Measurements from ENCODE around the gene PPCDC. TPM values are rescaled to one million over a fixed set of nuclear protein-coding genes. Genes with fewer than 3 reads are reported as not detected.

The PPCDC gene
- total RNA-seq, 1 donor from 2014 or later, result 25.0 TPM

- Mint-ChIP-seq H3K4me3 (ENCODE audit: unreplicated experiment) (no peak overlapping the region), H3K27me3 (ENCODE audit: unreplicated experiment) (no peaks in the 10 kb centered on the region), H3K9me3 (ENCODE audit: unreplicated experiment) (no peaks in the 10 kb centered on the region), H3K27ac (ENCODE audit: unreplicated experiment) (no peak overlapping the region), H3K4me1 (ENCODE audit: unreplicated experiment) (peaks cover 54% of the 10 kb centered on the region), H3K36me3 (ENCODE audit: low read depth, unreplicated experiment) (peaks cover 8% of the 10 kb centered on the region)
- DNase-seq (ENCODE audit: low spot score), result no peak
- no peak for TF ChIP-seq CTCF (IDR thresholded peaks at IDR 0.05; ENCODE audit: unreplicated experiment)
Measured at GRCh38 chr15:75051711-75052110, 28.3 kb downstream of the PPCDC start.

GRCh38 chr15:75052972-75053747 is 29.8 kb downstream of the PPCDC start:
- Mint-ChIP-seq H3K36me3 (ENCODE audit: low read depth, unreplicated experiment) (peaks cover 8% of the 10 kb centered on the region), H3K27ac (ENCODE audit: unreplicated experiment) (no peak overlapping the region)

GRCh38 chr15:75053748-75054125 is 30.3 kb downstream of the PPCDC start:
- TF ChIP-seq CTCF (IDR thresholded peaks at IDR 0.05; ENCODE audit: unreplicated experiment), result no peak
- H3K27me3 Mint-ChIP-seq (ENCODE audit: unreplicated experiment), result no peaks in the 10 kb centered on the region
- H3K4me1 Mint-ChIP-seq (ENCODE audit: unreplicated experiment), result peaks cover 44% of the 10 kb centered on the region
- no peak for DNase-seq (ENCODE audit: low spot score)
- H3K36me3 Mint-ChIP-seq (ENCODE audit: low read depth, unreplicated experiment), result peaks cover 6% of the 10 kb centered on the region
- H3K27ac Mint-ChIP-seq (ENCODE audit: unreplicated experiment), result no peak overlapping the region
- no peaks in the 10 kb centered on the region for H3K9me3 Mint-ChIP-seq (ENCODE audit: unreplicated experiment)
- H3K4me3 Mint-ChIP-seq (ENCODE audit: unreplicated experiment), result no peak overlapping the region

More at GRCh38 chr15:75052972-75053747, 29.8 kb downstream of the PPCDC start:
- no peak for TF ChIP-seq CTCF (IDR thresholded peaks at IDR 0.05; ENCODE audit: unreplicated experiment)
- Mint-ChIP-seq H3K4me1 (ENCODE audit: unreplicated experiment) (peaks cover 45% of the 10 kb centered on the region), H3K27me3 (ENCODE audit: unreplicated experiment) (no peaks in the 10 kb centered on the region), H3K4me3 (ENCODE audit: unreplicated experiment) (no peak overlapping the region), H3K9me3 (ENCODE audit: unreplicated experiment) (no peaks in the 10 kb centered on the region)
- DNase-seq (ENCODE audit: low spot score), result no peak

- H3K4me3 Mint-ChIP-seq (ENCODE audit: unreplicated experiment), result no peak overlapping the region
- H3K27ac Mint-ChIP-seq (ENCODE audit: unreplicated experiment), result peak overlapping the region; percentile 1
- DNase-seq (ENCODE audit: low spot score), result no peak
- no peaks in the 10 kb centered on the region for H3K9me3 Mint-ChIP-seq (ENCODE audit: unreplicated experiment)
- H3K4me1 Mint-ChIP-seq (ENCODE audit: unreplicated experiment), result peaks cover 40% of the 10 kb centered on the region
- no peaks in the 10 kb centered on the region for H3K27me3 Mint-ChIP-seq (ENCODE audit: unreplicated experiment)
- no peak for TF ChIP-seq CTCF (IDR thresholded peaks at IDR 0.05; ENCODE audit: unreplicated experiment)
- H3K36me3 Mint-ChIP-seq (ENCODE audit: low read depth, unreplicated experiment), result peaks cover 4% of the 10 kb centered on the region
Measured at GRCh38 chr15:75054172-75054897, 30.9 kb downstream of the PPCDC start.

GRCh38 chr15:75056036-75056435 is 32.6 kb downstream of the PPCDC start:
- Mint-ChIP-seq H3K4me1 (ENCODE audit: unreplicated experiment) (peaks cover 42% of the 10 kb centered on the region), H3K27ac (ENCODE audit: unreplicated experiment) (no peak overlapping the region), H3K36me3 (ENCODE audit: low read depth, unreplicated experiment) (no peaks in the 10 kb centered on the region), H3K27me3 (ENCODE audit: unreplicated experiment) (no peaks in the 10 kb centered on the region), H3K9me3 (ENCODE audit: unreplicated experiment) (no peaks in the 10 kb centered on the region), H3K4me3 (ENCODE audit: unreplicated experiment) (no peak overlapping the region)
- TF ChIP-seq CTCF (IDR thresholded peaks at IDR 0.05; ENCODE audit: unreplicated experiment), result no peak
- DNase-seq (ENCODE audit: low spot score), result no peak
